GM18520 (cell line): ENCODE data around the gene TBC1D3B.
"Not testable (repeated sequence)": the region's sequence is repeated elsewhere in the genome, so short reads cannot be mapped to it uniquely, and the experiment has no call there.

ENCODE experiments used
- ATAC-seq: cut with Tn5 transposase; IDR thresholded peaks from one replicate; pipeline ENCODE4 v1.9.1; 2021; ENCODE audit not compliant: unreplicated experiment

Gene TBC1D3B

GRCh38 chr17:36131421-36131820 is 45.0 kb downstream of the TBC1D3B start:
- no peak for ATAC-seq

- ATAC-seq: no peak
Observed at GRCh38 chr17:36130346-36130745, 46.1 kb downstream of the TBC1D3B start.

GRCh38 chr17:36129616-36130015 is 46.8 kb downstream of the TBC1D3B start:
- no peak for ATAC-seq

GRCh38 chr17:36128411-36128978 is 47.9 kb downstream of the TBC1D3B start:
- no peak for ATAC-seq

GRCh38 chr17:36127911-36128310 is 48.5 kb downstream of the TBC1D3B start:
- ATAC-seq: no peak

GRCh38 chr17:36127199-36127893 is 49.1 kb downstream of the TBC1D3B start:
- ATAC-seq: no peak

- ATAC-seq: no peak
Observed at GRCh38 chr17:36124879-36125824, 51.3 kb downstream of the TBC1D3B start.

GRCh38 chr17:36123431-36123830 is 53.0 kb downstream of the TBC1D3B start:
- ATAC-seq: no peak

GRCh38 chr17:36121099-36121498 is 55.3 kb downstream of the TBC1D3B start:
- ATAC-seq: not testable (repeated sequence)

GRCh38 chr17:36120221-36120620 is 56.2 kb downstream of the TBC1D3B start:
- no peak for ATAC-seq

GRCh38 chr17:36118477-36119353 is 57.7 kb downstream of the TBC1D3B start:
- ATAC-seq: no peak

- ATAC-seq: no peak
Observed at GRCh38 chr17:36117505-36118382, 58.7 kb downstream of the TBC1D3B start.
